Loucy (cell line): Measurements from ENCODE around the gene SV2A.
"Not testable (repeated sequence)": the region's sequence is repeated elsewhere in the genome, so short reads cannot be mapped to it uniquely, and the experiment has no call there.

Experiments used
- H2AFZ ChIP-seq: fragments of 200-600 bp; sonication (generic); 2 replicates; pipeline ENCODE4 v1.6.0; 2016; ENCODE audit warnings: antibody characterized with exemption, mild to moderate bottlenecking, low read length, moderate library complexity
- H3F3A ChIP-seq: fragments of 200-600 bp; 2 replicates; pipeline ENCODE4 v1.6.0; 2016; ENCODE audit warnings: antibody characterized with exemption, low read depth, mild to moderate bottlenecking
- H3K27me3 ChIP-seq: fragments of 200-600 bp; sonication (generic); 2 replicates; pipeline ENCODE4 v1.6.1; 2014; ENCODE audit warnings: low read length, mild to moderate bottlenecking; ENCODE audit not compliant: insufficient read depth, poor library complexity, severe bottlenecking
- H3K36me3 ChIP-seq: fragments of 200-600 bp; sonication (generic); 2 replicates; pipeline ENCODE4 v1.6.1; 2016; ENCODE audit warnings: low read length; ENCODE audit not compliant: insufficient read depth
- H3K4me1 ChIP-seq: fragments of 200-600 bp; sonication (generic); 2 replicates; pipeline ENCODE4 v1.5.1; 2014; ENCODE audit warnings: low read length, mild to moderate bottlenecking; ENCODE audit not compliant: insufficient read depth, poor library complexity, severe bottlenecking
- H3K4me2 ChIP-seq: fragments of 200-600 bp; sonication (generic); 2 replicates; pipeline ENCODE4 v1.6.0; 2014; ENCODE audit warnings: antibody characterized with exemption, low read length, low read depth, mild to moderate bottlenecking; ENCODE audit not compliant: poor library complexity, severe bottlenecking
- H3K4me3 ChIP-seq: fragments of 200-600 bp; sonication (generic); 2 replicates; pipeline ENCODE4 v1.5.1; 2014; ENCODE audit warnings: low read length, mild to moderate bottlenecking, mixed read lengths; ENCODE audit not compliant: poor library complexity, severe bottlenecking
- H3K79me2 ChIP-seq: fragments of 200-600 bp; sonication (generic); 2 replicates; pipeline ENCODE4 v1.6.1; 2014; ENCODE audit warnings: low read length; ENCODE audit not compliant: insufficient read depth
- H3K9ac ChIP-seq: fragments of 200-600 bp; sonication (generic); 2 replicates; pipeline ENCODE4 v1.6.0; 2014; ENCODE audit warnings: mild to moderate bottlenecking, low read depth, low read length, moderate library complexity; ENCODE audit not compliant: poor library complexity, severe bottlenecking
- H3K9me2 ChIP-seq: fragments of 200-600 bp; sonication (generic); replicated peaks from 2 replicates; pipeline ENCODE4 v1.6.1; 2016; ENCODE audit warnings: low read depth, low read length, mixed read lengths
- H3K9me3 ChIP-seq: fragments of 200-600 bp; sonication (generic); 2 replicates; pipeline ENCODE4 v1.6.1; 2014; ENCODE audit warnings: mild to moderate bottlenecking, antibody characterized with exemption, low read length, low read depth; ENCODE audit not compliant: insufficient read depth
- H4K20me1 ChIP-seq: fragments of 200-600 bp; sonication (generic); 2 replicates; pipeline ENCODE4 v1.6.0; 2014; ENCODE audit warnings: antibody characterized with exemption, low read length, mild to moderate bottlenecking; ENCODE audit not compliant: insufficient read depth, poor library complexity, severe bottlenecking

Gene SV2A

GRCh38 chr1:149860684-149861496 lies 56.8 kb downstream of the SV2A start:
- H2AFZ ChIP-seq, H3K9me3 ChIP-seq, H3F3A ChIP-seq, H3K79me2 ChIP-seq, H3K4me1 ChIP-seq, H3K9ac ChIP-seq, H3K4me2 ChIP-seq, H3K9me2 ChIP-seq, H3K4me3 ChIP-seq, H4K20me1 ChIP-seq, H3K36me3 ChIP-seq, H3K27me3 ChIP-seq: not testable (repeated sequence)

DNA sequence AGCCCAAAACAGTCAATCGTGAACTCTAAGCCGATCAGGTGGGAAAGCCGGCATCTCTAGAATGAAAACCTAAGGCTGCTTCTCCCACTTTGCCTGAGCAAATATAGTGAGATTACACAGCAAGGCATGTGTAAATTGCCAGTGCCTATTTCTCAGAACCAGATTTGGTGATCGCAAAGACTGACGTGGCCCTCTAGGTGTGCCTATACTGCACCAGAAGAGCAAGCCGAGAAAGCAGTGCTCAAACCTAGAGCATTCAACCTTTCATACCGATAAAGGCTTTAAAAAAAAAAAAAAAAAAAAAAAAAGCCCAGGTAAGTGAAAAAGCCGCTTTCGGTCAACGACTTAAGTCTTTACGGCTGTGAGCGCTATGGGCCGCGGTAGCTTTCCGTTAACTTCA lies 57.4 kb downstream of the SV2A start:
- H3K4me3 ChIP-seq, H3K36me3 ChIP-seq: not testable (repeated sequence)

More for the DNA sequence above, 57.4 kb downstream of the SV2A start:
- not testable (repeated sequence) for H4K20me1 ChIP-seq, H3K27me3 ChIP-seq, H3K9me3 ChIP-seq, H3K4me1 ChIP-seq, H3K4me2 ChIP-seq, H3K9me2 ChIP-seq, H2AFZ ChIP-seq, H3F3A ChIP-seq, H3K9ac ChIP-seq, H3K79me2 ChIP-seq
